GM12878 (cell line): ENCODE data around the gene SETD1B.

Experiments
- BACH1 ChIP-seq: fragments of 450-650 bp; IDR thresholded peaks from 2 replicates; pipeline ENCODE4 v1.6.1; 2017; ENCODE audit warnings: mild to moderate bottlenecking, borderline replicate concordance
- CBX5 ChIP-seq: sonication (generic); IDR thresholded peaks from 2 replicates; pipeline ENCODE4 v1.6.1; 2016; ENCODE audit warnings: low read depth, moderate library complexity, mild to moderate bottlenecking, inconsistent platforms
- CREB1 ChIP-seq: IDR thresholded peaks from 2 replicates; pipeline ENCODE4 v1.6.1; 2012; ENCODE audit warnings: low read depth, mild to moderate bottlenecking, inconsistent platforms
- CTCF ChIP-seq, 3 experiments: IDR thresholded peaks in 2 of 3; conservative IDR thresholded peaks in 1 of 3; 2 replicates each; pipeline ENCODE4 v1.5.1; 2011; ENCODE audit warnings: low read depth in 3 of 3, low read length in 3 of 3, mild to moderate bottlenecking in 3 of 3, control low read depth in 2 of 3, moderate library complexity in 2 of 3, inconsistent platforms in 1 of 3, mixed read lengths in 1 of 3; ENCODE audit not compliant: control insufficient read depth in 2 of 3, insufficient read depth in 1 of 3; ENCODE audit errors: extremely low read depth in 1 of 3
- EED ChIP-seq: sonication (generic); IDR thresholded peaks from 2 replicates; pipeline ENCODE4 v1.6.1; 2016; ENCODE audit warnings: antibody characterized with exemption, low read depth
- EP300 ChIP-seq, 2 experiments: fragments of 150-350 bp in 1 of 2; IDR thresholded peaks; 2 replicates each; pipeline ENCODE4 v1.6.1; 2011 to 2012; ENCODE audit warnings: low read depth in 2 of 2, low read length in 2 of 2, borderline replicate concordance in 1 of 2, improper control_type of control experiment in 1 of 2, inconsistent platforms in 1 of 2; ENCODE audit not compliant: control insufficient read depth in 1 of 2
- IKZF1 ChIP-seq: fragments of 450-650 bp; conservative IDR thresholded peaks from 2 replicates; pipeline ENCODE4 v1.6.1; 2017; ENCODE audit warnings: antibody characterized with exemption, mild to moderate bottlenecking
- KDM1A ChIP-seq: fragments of 200-600 bp; sonication (generic); IDR thresholded peaks from 2 replicates; pipeline ENCODE4 v1.6.1; 2016; ENCODE audit warnings: borderline replicate concordance
- NR2C1 ChIP-seq: fragments of 450-650 bp; IDR thresholded peaks from 2 replicates; pipeline ENCODE4 v1.6.1; 2017; ENCODE audit warnings: antibody characterized with exemption, mild to moderate bottlenecking, moderate library complexity
- PBX3 ChIP-seq: IDR thresholded peaks from 2 replicates; pipeline ENCODE4 v1.6.1; 2011; ENCODE audit warnings: mild to moderate bottlenecking, low read depth, low read length, moderate library complexity; ENCODE audit not compliant: insufficient replicate concordance
- PRDM15 ChIP-seq: fragments of 450-650 bp; formaldehyde crosslinking; IDR thresholded peaks from 2 replicates; pipeline ENCODE4 v1.4.0; 2020; ENCODE audit warnings: mild to moderate bottlenecking, moderate library complexity
- TAF1 ChIP-seq: IDR thresholded peaks from 2 replicates; pipeline ENCODE4 v1.6.1; 2011; ENCODE audit warnings: mild to moderate bottlenecking, low read depth, low read length, borderline replicate concordance

- TF ChIP-seq PRDM15 (CRISPR knock-in tag) = no peak
- no peak for TF ChIP-seq KDM1A
- TF ChIP-seq CREB1 = no peak
- no peak for TF ChIP-seq EP300 (IDR thresholded peaks at IDR 0.05; ENCODE audit: borderline replicate concordance in 1 of 2, control insufficient read depth in 1 of 2, low read depth in 2 of 2, low read length in 2 of 2)
- no peak for TF ChIP-seq BACH1
- TF ChIP-seq NR2C1 = no peak
- TF ChIP-seq PBX3 = no peak
- TF ChIP-seq CBX5 = no peak
- no peak for TF ChIP-seq CTCF (IDR thresholded peaks at IDR 0.05 in 2 of 3, conservative IDR thresholded peaks at IDR 0.05 in 1 of 3; ENCODE audit: control insufficient read depth in 2 of 3, extremely low read depth in 1 of 3, insufficient read depth in 1 of 3, low read depth in 3 of 3, low read length in 3 of 3)
- TF ChIP-seq EED = no peak
- no peak for TF ChIP-seq IKZF1
- no peak for TF ChIP-seq TAF1
Observed at GRCh38 chr12:121875582-121875981, 71.8 kb downstream of the SETD1B start.
